Hepatocyte (in vitro differentiated cells): Measurements from ENCODE around the gene NAPA. TPM values are rescaled to one million over a fixed set of nuclear protein-coding genes. Genes with fewer than 3 reads are reported as not detected.

Experiments used
- DNase-seq: peaks from one replicate; pipeline ENCODE4 v3.0.0-alpha.2; 2016; ENCODE audit warnings: low spot score
- H2AFZ ChIP-seq: fragments of 200-600 bp; sonication (generic); 2 replicates; pipeline ENCODE4 v1.6.0; 2016; ENCODE audit warnings: antibody characterized with exemption, mild to moderate bottlenecking
- H3K27ac ChIP-seq: fragments of 200-600 bp; sonication (generic); 2 replicates; pipeline ENCODE4 v1.5.1; 2016; ENCODE audit warnings: mild to moderate bottlenecking
- H3K27me3 ChIP-seq: fragments of 200-600 bp; sonication (generic); 2 replicates; pipeline ENCODE4 v1.6.1; 2016
- H3K36me3 ChIP-seq: fragments of 200-600 bp; sonication (generic); replicated peaks from 2 replicates; pipeline ENCODE4 v1.5.1; 2016; ENCODE audit warnings: low read depth; ENCODE audit not compliant: insufficient read depth
- H3K4me1 ChIP-seq: fragments of 200-600 bp; sonication (generic); 2 replicates; pipeline ENCODE4 v1.5.1; 2016; ENCODE audit warnings: mild to moderate bottlenecking, moderate library complexity; ENCODE audit not compliant: insufficient read depth
- H3K4me2 ChIP-seq: fragments of 200-600 bp; sonication (generic); 2 replicates; pipeline ENCODE4 v1.6.0; 2016
- H3K4me3 ChIP-seq: fragments of 200-600 bp; sonication (generic); 2 replicates; pipeline ENCODE4 v1.5.1; 2016; ENCODE audit warnings: mild to moderate bottlenecking
- H3K79me2 ChIP-seq: fragments of 200-600 bp; sonication (generic); 2 replicates; pipeline ENCODE4 v1.6.0; 2017; ENCODE audit warnings: mild to moderate bottlenecking
- H3K9me2 ChIP-seq: fragments of 200-600 bp; sonication (generic); replicated peaks from 2 replicates; pipeline ENCODE4 v1.6.0; 2017; ENCODE audit warnings: mild to moderate bottlenecking; ENCODE audit not compliant: insufficient read depth
- H3K9me3 ChIP-seq: fragments of 200-600 bp; sonication (generic); 2 replicates; pipeline ENCODE4 v1.5.1; 2016; ENCODE audit warnings: low read depth, mild to moderate bottlenecking
- H4K20me1 ChIP-seq: fragments of 200-600 bp; sonication (generic); 2 replicates; pipeline ENCODE4 v1.6.0; 2016; ENCODE audit warnings: mild to moderate bottlenecking; ENCODE audit not compliant: insufficient read depth, poor library complexity, severe bottlenecking
- CTCF ChIP-seq: fragments of 200-600 bp; sonication (generic); IDR thresholded peaks from 2 replicates; pipeline ENCODE4 v1.5.1; 2016; ENCODE audit warnings: antibody characterized with exemption, mild to moderate bottlenecking; ENCODE audit not compliant: poor library complexity
- EZH2 ChIP-seq: fragments of 200-600 bp; sonication (generic); IDR thresholded peaks from 2 replicates; pipeline ENCODE4 v1.6.1; 2016; ENCODE audit warnings: antibody characterized with exemption, mild to moderate bottlenecking, borderline replicate concordance
- EZH2phosphoT487 ChIP-seq: fragments of 200-600 bp; sonication (generic); IDR thresholded peaks from one replicate; pipeline ENCODE4 v1.6.1; 2018; ENCODE audit warnings: antibody characterized with exemption, mild to moderate bottlenecking, low read depth, moderate library complexity; ENCODE audit not compliant: unreplicated experiment, severe bottlenecking
- WGBS: methylation state at CpG from one replicate; pipeline ENCODE4 v1.1.6; 2016; ENCODE audit warnings: low lambda C conversion rate; ENCODE audit errors: missing lambda C conversion rate; 5-methylcytosine and 5-hydroxymethylcytosine counted together
- polyA plus RNA-seq: library from polyadenylated mRNA; unstranded; fragments of >200 nt; fragmentation: Nextera tagmentation; extraction: Ambion mirVana; gene quantifications from 2 replicates; pipeline ENCODE4 v1.2.1, GENCODE V29; 2016
- total RNA-seq: library from RNA; depleted of rRNA; stranded (reverse); fragments of >200 nt; gene quantifications from 2 replicates; pipeline ENCODE4 v1.2.3, GENCODE V29; 2014

NAPA gene
- total and polyA plus RNA-seq, 2 experiments from 2014 or later, result 106 to 192 TPM

DNA sequence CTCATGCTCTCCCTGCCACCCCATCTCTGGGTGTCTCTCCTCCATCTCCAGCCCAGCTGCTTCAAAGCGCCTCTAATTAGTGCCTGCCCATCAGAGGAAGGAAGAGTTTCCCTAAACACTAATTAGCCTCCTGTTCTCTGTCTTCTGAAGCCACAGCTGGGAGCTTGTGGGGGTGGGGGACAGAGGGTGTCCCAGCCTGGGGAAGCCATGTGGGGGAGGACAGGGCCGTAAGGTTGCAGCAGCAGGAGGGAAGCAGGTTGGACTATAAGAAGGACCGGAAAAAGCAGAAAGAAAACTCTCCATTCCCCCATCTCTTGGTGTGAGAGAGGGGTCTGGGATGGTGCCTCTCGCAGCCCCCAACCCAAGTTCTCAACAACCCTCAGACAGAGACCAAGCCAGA, 69.3 kb downstream of the NAPA start:
- no peaks in the 10 kb centered on the region for H3K9me3 ChIP-seq
- H3K4me2 ChIP-seq, result peak overlapping the region; percentile 62
- no peaks in the 10 kb centered on the region for H3K79me2 ChIP-seq
- H4K20me1 ChIP-seq, result no peaks in the 10 kb centered on the region
- H2AFZ ChIP-seq, result no peak overlapping the region
- no peak overlapping the region for H3K4me3 ChIP-seq
- no peak overlapping the region for H3K27ac ChIP-seq
- H3K4me1 ChIP-seq, result peaks cover 11% of the 10 kb centered on the region
- no peak for TF ChIP-seq EZH2
- TF ChIP-seq EZH2phosphoT487, result no peak
- no peak for TF ChIP-seq CTCF
- WGBS, result 28% methylated on average over 3 of the region's 4 CpGs
- DNase-seq, result no peak
- no peaks in the 10 kb centered on the region for H3K9me2 ChIP-seq
- H3K27me3 ChIP-seq, result peaks cover 85% of the 10 kb centered on the region
- H3K36me3 ChIP-seq, result no peaks in the 10 kb centered on the region

GRCh38 chr19:47444388-47444821, 70.5 kb downstream of the NAPA start:
- Histone ChIP-seq H3K27ac (no peak overlapping the region), H2AFZ (no peak overlapping the region), H3K4me1 (peaks cover 11% of the 10 kb centered on the region), H3K9me2 (no peaks in the 10 kb centered on the region), H4K20me1 (no peaks in the 10 kb centered on the region), H3K4me3 (no peak overlapping the region), H3K9me3 (no peaks in the 10 kb centered on the region), H3K27me3 (peaks cover 74% of the 10 kb centered on the region), H3K36me3 (no peaks in the 10 kb centered on the region), H3K79me2 (no peaks in the 10 kb centered on the region), H3K4me2 (no peak overlapping the region)
- TF ChIP-seq EZH2phosphoT487, result no peak
- TF ChIP-seq CTCF, result no peak
- TF ChIP-seq EZH2, result no peak
- peak; percentile 25 for DNase-seq
- whole genome bisulfite sequencing, result 36% methylated on average over 20 of the region's 22 CpGs

DNA sequence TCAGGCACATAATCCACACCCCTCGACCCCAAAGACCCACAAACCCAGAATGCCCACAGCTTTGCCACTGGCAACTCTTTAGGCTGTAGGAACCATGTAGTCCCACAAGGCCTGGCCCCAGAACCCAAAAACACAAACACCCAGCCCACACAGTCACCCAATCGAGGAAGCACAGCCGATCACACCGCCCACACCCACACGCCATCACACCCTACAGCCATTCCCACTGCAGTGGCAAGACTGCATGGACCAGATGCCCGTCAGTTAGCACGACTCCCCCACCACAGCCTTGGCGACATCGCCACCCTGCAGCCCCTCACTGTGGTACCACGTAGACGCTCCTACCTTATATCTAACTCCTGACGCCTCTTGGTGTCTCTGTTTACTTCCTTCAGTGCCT, 71.5 kb downstream of the NAPA start:
- Histone ChIP-seq H3K4me3 (no peak overlapping the region), H3K79me2 (no peaks in the 10 kb centered on the region), H3K36me3 (no peaks in the 10 kb centered on the region), H3K4me2 (no peak overlapping the region), H4K20me1 (no peaks in the 10 kb centered on the region), H3K27me3 (peaks cover 64% of the 10 kb centered on the region), H2AFZ (no peak overlapping the region), H3K9me2 (no peaks in the 10 kb centered on the region), H3K9me3 (no peaks in the 10 kb centered on the region), H3K27ac (no peak overlapping the region), H3K4me1 (peaks cover 11% of the 10 kb centered on the region)
- no peak for DNase-seq
- 78% methylated on average over 12 of the region's 12 CpGs for WGBS
- no peak for TF ChIP-seq CTCF

- Histone ChIP-seq H3K4me1 (no peaks in the 10 kb centered on the region), H3K79me2 (no peaks in the 10 kb centered on the region), H3K4me3 (no peak overlapping the region), H3K36me3 (no peaks in the 10 kb centered on the region), H3K9me2 (no peaks in the 10 kb centered on the region), H3K27ac (no peak overlapping the region), H3K27me3 (peaks cover 21% of the 10 kb centered on the region), H3K4me2 (no peak overlapping the region), H4K20me1 (no peaks in the 10 kb centered on the region), H3K9me3 (no peaks in the 10 kb centered on the region), H2AFZ (no peak overlapping the region)
- TF ChIP-seq CTCF, result no peak
- TF ChIP-seq EZH2phosphoT487, result no peak
- no peak for TF ChIP-seq EZH2
- 38% methylated on average over 5 of the region's 5 CpGs for WGBS
- DNase-seq, result no peak
These were observed 76.1 kb downstream of the NAPA start for GRCh38 chr19:47438793-47439220.
